ENCODE data around the gene CLEC1B. TPM values are rescaled to one million over a fixed set of nuclear protein-coding genes. Genes with fewer than 3 reads are reported as not detected.

The CLEC1B gene
- total RNA-seq, 4 donors from 2014 or later = not detected

- TF ChIP-seq, protein P1, sequence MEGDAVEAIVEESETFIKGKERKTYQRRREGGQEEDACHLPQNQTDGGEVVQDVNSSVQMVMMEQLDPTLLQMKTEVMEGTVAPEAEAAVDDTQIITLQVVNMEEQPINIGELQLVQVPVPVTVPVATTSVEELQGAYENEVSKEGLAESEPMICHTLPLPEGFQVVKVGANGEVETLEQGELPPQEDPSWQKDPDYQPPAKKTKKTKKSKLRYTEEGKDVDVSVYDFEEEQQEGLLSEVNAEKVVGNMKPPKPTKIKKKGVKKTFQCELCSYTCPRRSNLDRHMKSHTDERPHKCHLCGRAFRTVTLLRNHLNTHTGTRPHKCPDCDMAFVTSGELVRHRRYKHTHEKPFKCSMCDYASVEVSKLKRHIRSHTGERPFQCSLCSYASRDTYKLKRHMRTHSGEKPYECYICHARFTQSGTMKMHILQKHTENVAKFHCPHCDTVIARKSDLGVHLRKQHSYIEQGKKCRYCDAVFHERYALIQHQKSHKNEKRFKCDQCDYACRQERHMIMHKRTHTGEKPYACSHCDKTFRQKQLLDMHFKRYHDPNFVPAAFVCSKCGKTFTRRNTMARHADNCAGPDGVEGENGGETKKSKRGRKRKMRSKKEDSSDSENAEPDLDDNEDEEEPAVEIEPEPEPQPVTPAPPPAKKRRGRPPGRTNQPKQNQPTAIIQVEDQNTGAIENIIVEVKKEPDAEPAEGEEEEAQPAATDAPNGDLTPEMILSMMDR (IDR thresholded peaks at IDR 0.05) = no peak
- TF ChIP-seq POLR2A (IDR thresholded peaks at IDR 0.05) = no peak
- DNase-seq (ENCODE audit: low spot score in 2 of 2) = no peak
- 0 to 3% methylated on average over 1 of the region's 1 CpG for WGBS, 2 donors
- intact Hi-C loops (cut with DNase I; ENCODE audit: low total_unique reads) = no loop called here
- no peak overlapping the region for H3K4me3 ChIP-seq (ENCODE audit: low read depth, poor library complexity, severe bottlenecking)
Measured at GRCh38 chr12:10016881-10017280, 18.0 kb upstream of the CLEC1B start.

- H3K4me3 ChIP-seq (ENCODE audit: low read depth, poor library complexity, severe bottlenecking) = no peak overlapping the region
- 85 to 88% methylated on average over 4 of the region's 4 CpGs for WGBS, 2 donors
- intact Hi-C loops (cut with DNase I; ENCODE audit: low total_unique reads) = no loop called here
- DNase-seq (ENCODE audit: low spot score in 2 of 2) = no peak
- no peak for TF ChIP-seq POLR2A (IDR thresholded peaks at IDR 0.05)
- TF ChIP-seq, protein P1 (IDR thresholded peaks at IDR 0.05) = no peak
Measured at GRCh38 chr12:10015450-10015849, 16.5 kb upstream of the CLEC1B start.

GRCh38 chr12:10012630-10013330 is 13.9 kb upstream of the CLEC1B start:
- H3K4me3 ChIP-seq (ENCODE audit: low read depth, poor library complexity, severe bottlenecking) = no peak overlapping the region
- 79% methylated on average over 6 of the region's 6 CpGs for WGBS, 2 donors
- no peak for DNase-seq (ENCODE audit: low spot score in 2 of 2)
- TF ChIP-seq POLR2A (IDR thresholded peaks at IDR 0.05) = no peak
- TF ChIP-seq, protein P1 (IDR thresholded peaks at IDR 0.05) = no peak
- intact Hi-C loops (cut with DNase I; ENCODE audit: low total_unique reads) = no loop called here

GRCh38 chr12:10001171-10001776 is 2.4 kb upstream of the CLEC1B start:
- WGBS, 2 donors = 78 to 86% methylated on average over 4 of the region's 4 CpGs
- TF ChIP-seq, protein P1 (IDR thresholded peaks at IDR 0.05) = no peak
- TF ChIP-seq POLR2A (IDR thresholded peaks at IDR 0.05) = no peak
- intact Hi-C loops (cut with DNase I; ENCODE audit: low total_unique reads) = no loop called here
- no peak overlapping the region for H3K4me3 ChIP-seq (ENCODE audit: low read depth, poor library complexity, severe bottlenecking)
- DNase-seq (ENCODE audit: low spot score in 2 of 2) = no peak

- intact Hi-C loops (cut with DNase I; ENCODE audit: low total_unique reads) = no loop called here
- no peak for DNase-seq (ENCODE audit: low spot score in 2 of 2)
- 79 to 89% methylated on average over 4 of the region's 4 CpGs for WGBS, 2 donors
- TF ChIP-seq, protein P1 (IDR thresholded peaks at IDR 0.05) = no peak
- TF ChIP-seq POLR2A (IDR thresholded peaks at IDR 0.05) = no peak
- H3K4me3 ChIP-seq (ENCODE audit: low read depth, poor library complexity, severe bottlenecking) = no peak overlapping the region
Measured at GRCh38 chr12:9992296-9992695, 6.6 kb downstream of the CLEC1B start.
